ENCODE results near the gene SMTNL2.

Gene SMTNL2

DNA sequence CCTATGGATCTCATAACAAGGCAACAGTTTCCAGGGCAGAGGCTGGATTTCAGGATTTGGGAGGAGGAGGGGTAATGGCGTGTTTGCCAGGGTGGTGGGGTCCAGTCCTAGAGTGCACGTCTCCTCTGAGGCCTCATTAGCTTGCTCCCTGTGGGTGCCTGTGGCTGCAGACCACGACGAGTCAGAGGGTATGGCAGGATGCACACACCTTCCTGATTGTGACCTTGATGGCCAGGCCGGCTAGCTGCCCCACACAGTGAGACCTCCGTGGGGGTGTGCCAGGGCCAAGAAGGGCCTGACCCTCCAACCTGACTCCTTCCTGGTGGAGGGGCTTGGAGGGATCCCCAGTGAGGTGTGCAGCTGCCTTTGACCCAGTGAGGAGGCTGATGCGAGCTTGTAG is 4.0 kb upstream of the SMTNL2 start:
- TF ChIP-seq CTCF (IDR thresholded peaks at IDR 0.05; ENCODE audit: low read depth, low read length) = no peak
- DNase-seq (ENCODE audit: extremely low read depth, low read depth) = no peak

DNA sequence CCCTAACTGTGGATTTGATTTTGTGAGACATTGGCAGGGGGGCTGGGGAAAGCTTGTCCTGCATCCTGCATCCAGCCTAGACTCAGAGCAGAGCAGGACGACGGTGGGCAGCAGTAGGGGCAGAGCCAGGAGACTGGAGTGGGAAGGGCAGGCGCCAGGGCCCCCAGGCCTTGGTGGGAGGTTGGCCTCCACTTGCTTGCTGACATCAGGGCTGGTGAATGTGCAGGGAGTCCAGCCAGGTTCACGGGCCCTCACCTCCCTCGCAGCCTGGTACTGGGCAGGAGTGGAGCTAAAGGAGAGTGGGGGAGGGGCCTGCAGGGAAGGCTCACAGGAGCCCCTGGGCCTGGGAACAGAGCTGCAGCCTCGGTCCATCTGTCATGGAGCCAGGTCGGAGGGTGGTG is 2.2 kb upstream of the SMTNL2 start:
- DNase-seq (ENCODE audit: extremely low read depth, low read depth) = no peak
- no peak for TF ChIP-seq CTCF (IDR thresholded peaks at IDR 0.05; ENCODE audit: low read depth, low read length)

DNA sequence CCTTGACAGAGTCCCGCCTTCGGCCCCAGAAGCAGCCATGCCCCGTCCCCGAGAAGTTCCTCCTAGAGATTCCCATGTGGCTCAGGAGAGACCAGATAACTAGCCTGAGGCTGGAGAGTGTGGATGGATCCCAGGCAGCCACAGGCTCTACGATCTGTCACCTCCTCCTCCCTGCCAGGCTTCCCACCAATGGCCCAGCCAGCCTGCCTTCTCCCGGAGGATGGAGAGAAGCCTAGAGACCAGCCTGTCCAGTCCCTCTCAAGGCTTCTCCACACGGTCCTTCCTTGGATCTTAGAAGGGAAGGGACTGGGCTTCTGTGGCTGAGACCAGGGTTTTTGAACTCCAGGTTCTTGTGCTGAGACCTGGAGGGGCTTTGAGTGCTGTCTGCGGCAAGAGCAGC is 1.6 kb upstream of the SMTNL2 start:
- no peak for TF ChIP-seq CTCF (IDR thresholded peaks at IDR 0.05; ENCODE audit: low read depth, low read length)
- DNase-seq (ENCODE audit: extremely low read depth, low read depth) = no peak

- no peak for TF ChIP-seq CTCF (IDR thresholded peaks at IDR 0.05; ENCODE audit: low read depth, low read length)
Measured at GRCh38 chr17:4583206-4583605, 1.1 kb upstream of the SMTNL2 start.

DNA sequence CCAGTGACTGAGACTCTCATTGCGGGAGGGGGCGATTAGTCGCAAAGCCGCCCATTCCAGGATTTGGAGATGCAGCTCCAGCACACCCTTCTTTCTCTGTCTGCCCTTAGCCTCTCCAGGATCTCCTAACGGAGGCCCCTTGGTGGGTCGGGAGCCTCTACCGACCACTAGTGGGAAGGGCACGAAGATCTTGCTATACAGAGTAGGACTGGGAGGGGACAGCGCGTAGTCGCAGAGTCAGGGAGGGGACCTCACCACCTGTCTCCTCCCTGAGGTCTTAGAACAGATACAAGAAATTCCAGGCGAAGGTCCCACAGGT is 588 bp upstream of the SMTNL2 start:
- no peak for DNase-seq (ENCODE audit: extremely low read depth, low read depth)
- TF ChIP-seq CTCF (IDR thresholded peaks at IDR 0.05; ENCODE audit: low read depth, low read length) = peak; percentile 26

More at GRCh38 chr17:4583206-4583605, 1.1 kb upstream of the SMTNL2 start:
- no peak for DNase-seq (ENCODE audit: extremely low read depth, low read depth)

DNA sequence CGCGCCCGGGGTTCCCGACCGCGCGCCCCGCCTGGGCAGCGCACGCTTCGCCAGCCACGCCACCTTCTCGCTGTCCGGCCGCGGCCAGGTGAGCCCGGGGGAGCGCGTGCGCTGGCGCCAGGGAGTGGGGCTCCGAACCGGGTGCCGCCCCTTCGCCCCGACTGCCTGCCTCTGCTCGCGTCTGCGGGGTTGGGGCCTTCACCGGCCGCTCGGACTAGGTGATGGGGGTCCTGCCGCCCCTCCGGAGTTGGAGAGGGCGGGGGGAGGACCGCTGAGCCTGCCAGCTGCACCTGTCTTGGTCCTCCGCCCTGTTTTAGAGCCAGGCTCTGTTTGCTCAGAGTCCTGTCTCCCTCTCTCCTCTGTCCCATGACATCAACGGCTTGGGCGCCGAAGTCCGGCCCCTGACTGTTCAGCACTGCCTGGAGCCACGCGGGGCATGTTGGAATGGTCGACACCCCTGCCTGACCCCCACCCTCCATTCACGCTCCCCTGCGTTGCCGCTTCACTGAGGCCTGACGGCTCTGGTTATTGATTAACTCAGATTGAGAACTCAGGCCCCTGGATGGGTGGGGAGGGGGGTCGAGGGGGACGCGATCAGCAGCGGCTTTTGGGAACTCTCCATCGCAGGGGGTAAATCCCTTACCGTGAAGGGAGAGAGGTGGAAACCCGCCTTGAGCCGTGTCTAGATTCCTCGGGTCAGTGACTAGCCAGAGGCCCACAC is 748 bp downstream of the SMTNL2 start:
- no peak for DNase-seq (ENCODE audit: extremely low read depth, low read depth)
- TF ChIP-seq CTCF (IDR thresholded peaks at IDR 0.05; ENCODE audit: low read depth, low read length) = no peak

GRCh38 chr17:4585638-4585994 is 1.3 kb downstream of the SMTNL2 start:
- no peak for DNase-seq (ENCODE audit: extremely low read depth, low read depth)
- no peak for TF ChIP-seq CTCF (IDR thresholded peaks at IDR 0.05; ENCODE audit: low read depth, low read length)

Measured in AG09319 (cell line).